Stimulated activated naive CD8-positive, alpha-beta T cell treated with anti-CD3 and anti-CD28 coated beads, Interleukin-15, amount 100 ng/mL, for 72 hours (primary cell): ENCODE data around the gene STK25.
A peak's percentile ranks its signal among the peaks of the same experiment; 100 is the strongest.

Experiments used
- ATAC-seq: fragments of 150-1000 bp; cut with Tn5 transposase; 2 replicates; pipeline ENCODE4 v1.10.0; 2021; ENCODE audit warnings: mild to moderate bottlenecking, moderate library complexity
- DNase-seq, 2 donors: peaks; one replicate each; pipeline ENCODE4 v3.0.0; 2021 to 2022
- H3K27ac Mint-ChIP-seq, 2 donors: one replicate each; pipeline ENCODE4 v1.8.0; 2022; ENCODE audit warnings: mild to moderate bottlenecking in 2 of 2, mixed read lengths in 2 of 2, moderate library complexity in 2 of 2
- H3K27me3 Mint-ChIP-seq: one replicate; pipeline ENCODE4 v1.8.0; 2022; ENCODE audit warnings: mixed read lengths
- H3K4me1 Mint-ChIP-seq: one replicate; pipeline ENCODE4 v1.8.0; 2022; ENCODE audit warnings: mild to moderate bottlenecking, mixed read lengths
- H3K4me3 Mint-ChIP-seq, 2 donors: one replicate each; pipeline ENCODE4 v1.8.0; 2022; ENCODE audit warnings: mild to moderate bottlenecking in 2 of 2, mixed read lengths in 2 of 2, moderate library complexity in 1 of 2
- H3K9me3 Mint-ChIP-seq, 2 donors: one replicate each; pipeline ENCODE4 v1.8.0; 2022; ENCODE audit warnings: mixed read lengths in 2 of 2

Gene STK25

GRCh38 chr2:241494311-241494908, 14.0 kb downstream of the STK25 start:
- no peak for ATAC-seq
- Mint-ChIP-seq H3K27ac (peak overlapping the region in 1 of 2 donors; percentile 48), H3K27me3 (no peaks in the 10 kb centered on the region), H3K9me3 (no peaks in the 10 kb centered on the region), H3K4me3 (no peak overlapping the region), H3K4me1 (no peaks in the 10 kb centered on the region)
- no peak for DNase-seq

- Mint-ChIP-seq H3K4me3 (no peak overlapping the region), H3K4me1 (no peaks in the 10 kb centered on the region), H3K27ac (no peak overlapping the region), H3K27me3 (no peaks in the 10 kb centered on the region), H3K9me3 (no peaks in the 10 kb centered on the region)
- ATAC-seq: no peak
- DNase-seq: no peak
These were observed 15.3 kb downstream of the STK25 start for GRCh38 chr2:241493092-241493491.

- DNase-seq (no peak), ATAC-seq (peak; percentile 19)
- H3K4me1 Mint-ChIP-seq: no peaks in the 10 kb centered on the region
- H3K9me3 Mint-ChIP-seq: no peaks in the 10 kb centered on the region
- no peaks in the 10 kb centered on the region for H3K27me3 Mint-ChIP-seq
- no peak overlapping the region for H3K4me3 Mint-ChIP-seq
- H3K27ac Mint-ChIP-seq: no peak overlapping the region
These were observed 16.2 kb downstream of the STK25 start for GRCh38 chr2:241492174-241492565.

GRCh38 chr2:241491549-241492173, 16.7 kb downstream of the STK25 start:
- no peak for DNase-seq
- peak; percentile 4 for ATAC-seq
- no peaks in the 10 kb centered on the region for H3K9me3 Mint-ChIP-seq
- H3K4me3 Mint-ChIP-seq: no peak overlapping the region
- H3K27me3 Mint-ChIP-seq: no peaks in the 10 kb centered on the region
- H3K27ac Mint-ChIP-seq: peak overlapping the region in 1 of 2 donors; percentile 57
- no peaks in the 10 kb centered on the region for H3K4me1 Mint-ChIP-seq

- Mint-ChIP-seq H3K4me3 (no peak overlapping the region), H3K27me3 (no peaks in the 10 kb centered on the region), H3K4me1 (no peaks in the 10 kb centered on the region), H3K27ac (peak overlapping the region in 1 of 2 donors; percentile 38), H3K9me3 (no peaks in the 10 kb centered on the region)
- ATAC-seq: peak; percentile 6
- DNase-seq: no peak
These were observed 17.4 kb downstream of the STK25 start for GRCh38 chr2:241490825-241491506.

GRCh38 chr2:241489733-241490680, 18.4 kb downstream of the STK25 start:
- ATAC-seq: peak; percentile 21
- Mint-ChIP-seq H3K9me3 (no peaks in the 10 kb centered on the region), H3K4me3 (no peak overlapping the region), H3K4me1 (no peaks in the 10 kb centered on the region), H3K27ac (peak overlapping the region in 1 of 2 donors; percentile 13), H3K27me3 (no peaks in the 10 kb centered on the region)
- no peak for DNase-seq

- ATAC-seq (no peak), DNase-seq (no peak)
- Mint-ChIP-seq H3K27me3 (no peaks in the 10 kb centered on the region), H3K27ac (no peak overlapping the region), H3K4me1 (no peaks in the 10 kb centered on the region), H3K9me3 (no peaks in the 10 kb centered on the region), H3K4me3 (no peak overlapping the region)
These were observed 19.3 kb downstream of the STK25 start for GRCh38 chr2:241489088-241489487.

- Mint-ChIP-seq H3K27ac (no peak overlapping the region), H3K4me3 (no peak overlapping the region)
These were observed 23.0 kb downstream of the STK25 start for GRCh38 chr2:241485172-241485911.

GRCh38 chr2:241483305-241483704, 25.1 kb downstream of the STK25 start:
- no peak for ATAC-seq
- Mint-ChIP-seq H3K4me3 (no peak overlapping the region), H3K4me1 (no peaks in the 10 kb centered on the region)

More at GRCh38 chr2:241485172-241485911, 23.0 kb downstream of the STK25 start:
- H3K27me3 Mint-ChIP-seq: no peaks in the 10 kb centered on the region
- H3K9me3 Mint-ChIP-seq: no peaks in the 10 kb centered on the region
- H3K4me1 Mint-ChIP-seq: no peaks in the 10 kb centered on the region
- no peak for ATAC-seq
- no peak for DNase-seq

GRCh38 chr2:241482126-241482955, 26.0 kb downstream of the STK25 start:
- no peak overlapping the region for H3K4me3 Mint-ChIP-seq
- H3K27ac Mint-ChIP-seq: no peak overlapping the region
- H3K27me3 Mint-ChIP-seq: no peaks in the 10 kb centered on the region
- ATAC-seq (no peak), DNase-seq (no peak)
- H3K4me1 Mint-ChIP-seq: no peaks in the 10 kb centered on the region
- no peaks in the 10 kb centered on the region for H3K9me3 Mint-ChIP-seq

More at GRCh38 chr2:241483305-241483704, 25.1 kb downstream of the STK25 start:
- no peaks in the 10 kb centered on the region for H3K9me3 Mint-ChIP-seq
- no peak overlapping the region for H3K27ac Mint-ChIP-seq
- no peaks in the 10 kb centered on the region for H3K27me3 Mint-ChIP-seq
- no peak for DNase-seq

GRCh38 chr2:241481687-241482086, 26.7 kb downstream of the STK25 start:
- ATAC-seq (no peak), DNase-seq (no peak)
- no peak overlapping the region for H3K27ac Mint-ChIP-seq
- H3K4me1 Mint-ChIP-seq: no peaks in the 10 kb centered on the region
- no peak overlapping the region for H3K4me3 Mint-ChIP-seq
- H3K9me3 Mint-ChIP-seq: no peaks in the 10 kb centered on the region
- no peaks in the 10 kb centered on the region for H3K27me3 Mint-ChIP-seq

GRCh38 chr2:241479026-241479898, 29.1 kb downstream of the STK25 start:
- no peak overlapping the region for H3K27ac Mint-ChIP-seq
- H3K27me3 Mint-ChIP-seq: no peaks in the 10 kb centered on the region
- no peak for ATAC-seq
- no peaks in the 10 kb centered on the region for H3K9me3 Mint-ChIP-seq
- H3K4me3 Mint-ChIP-seq: no peak overlapping the region
- no peak for DNase-seq
- H3K4me1 Mint-ChIP-seq: no peaks in the 10 kb centered on the region

- DNase-seq (no peak), ATAC-seq (no peak)
- Mint-ChIP-seq H3K4me1 (no peaks in the 10 kb centered on the region), H3K9me3 (no peaks in the 10 kb centered on the region), H3K27me3 (peaks cover 3% of the 10 kb centered on the region), H3K27ac (no peak overlapping the region), H3K4me3 (no peak overlapping the region)
These were observed 30.2 kb downstream of the STK25 start for GRCh38 chr2:241478166-241478565.
